Neural cell (in vitro differentiated cells): ENCODE measurements around the gene CELSR2. TPM values are rescaled to one million over a fixed set of nuclear protein-coding genes. Genes with fewer than 3 reads are reported as not detected.

Experiments
- H2AFZ ChIP-seq: fragments of 200-600, 300-800 bp; sonication (generic), shearing (Covaris generic); 2 replicates; pipeline ENCODE4 v1.6.0; 2014; ENCODE audit warnings: low read depth, mild to moderate bottlenecking, antibody characterized with exemption, low read length, moderate library complexity
- H3F3A ChIP-seq: fragments of 200-600 bp; shearing (Covaris generic); 2 replicates; pipeline ENCODE4 v1.6.1; 2016; ENCODE audit warnings: mild to moderate bottlenecking, moderate library complexity, mixed read lengths, antibody characterized with exemption, low read length; ENCODE audit not compliant: insufficient read depth, poor library complexity, severe bottlenecking
- H3K27ac ChIP-seq: fragments of 200-600, 300-800 bp; sonication (generic), shearing (Covaris generic); 2 replicates; pipeline ENCODE4 v1.5.1; 2014; ENCODE audit warnings: mild to moderate bottlenecking, low read length, moderate library complexity
- H3K27me3 ChIP-seq: fragments of 300-800, 200-600 bp; sonication (generic), shearing (Covaris generic); 2 replicates; pipeline ENCODE4 v1.6.0; 2014; ENCODE audit warnings: mild to moderate bottlenecking, low read depth, low read length, moderate library complexity; ENCODE audit not compliant: insufficient read depth
- H3K36me3 ChIP-seq: fragments of 300-800, 200-600 bp; sonication (generic), shearing (Covaris generic); 2 replicates; pipeline ENCODE4 v1.5.1; 2014; ENCODE audit warnings: mild to moderate bottlenecking, antibody characterized with exemption, low read length, moderate library complexity; ENCODE audit not compliant: insufficient read depth
- H3K4me2 ChIP-seq: fragments of 300-800, 200-600 bp; sonication (generic), shearing (Covaris generic); 2 replicates; pipeline ENCODE4 v1.6.0; 2014; ENCODE audit warnings: mild to moderate bottlenecking, low read length
- H3K4me3 ChIP-seq: fragments of 300-800, 200-600 bp; sonication (generic), shearing (Covaris generic); 2 replicates; pipeline ENCODE4 v1.5.1; 2014; ENCODE audit warnings: mild to moderate bottlenecking, low read length, moderate library complexity
- H3K79me2 ChIP-seq: fragments of 200-600 bp; shearing (Covaris generic); replicated peaks from 2 replicates; pipeline ENCODE4 v1.6.0; 2014; ENCODE audit warnings: mild to moderate bottlenecking, low read length, moderate library complexity; ENCODE audit not compliant: insufficient read depth
- H3K9ac ChIP-seq: fragments of 300-800, 200-600 bp; sonication (generic), shearing (Covaris generic); 2 replicates; pipeline ENCODE4 v1.6.1; 2016; ENCODE audit warnings: mild to moderate bottlenecking, low read length, mixed read lengths
- H3K9me2 ChIP-seq: fragments of 200-600 bp; shearing (Covaris generic); 2 replicates; pipeline ENCODE4 v1.6.1; 2016; ENCODE audit warnings: mild to moderate bottlenecking, low read length, mixed read lengths; ENCODE audit not compliant: insufficient read depth
- H3K9me3 ChIP-seq: fragments of 200-600, 300-800 bp; sonication (generic), shearing (Covaris generic); 2 replicates; pipeline ENCODE4 v1.6.1; 2016; ENCODE audit warnings: mild to moderate bottlenecking, mixed run types, low read length, moderate library complexity, mixed read lengths
- H4K20me1 ChIP-seq: fragments of 200-600 bp; shearing (Covaris generic); 2 replicates; pipeline ENCODE4 v1.6.1; 2016; ENCODE audit warnings: mild to moderate bottlenecking, mixed run types; ENCODE audit not compliant: insufficient read depth
- CTCF ChIP-seq: fragments of 450-650 bp; IDR thresholded peaks from 2 replicates; pipeline ENCODE4 v1.5.1; 2014; ENCODE audit warnings: antibody characterized with exemption, mild to moderate bottlenecking, moderate library complexity; ENCODE audit not compliant: poor library complexity, severe bottlenecking
- EP300 ChIP-seq: fragments of 450-650 bp; conservative IDR thresholded peaks from 2 replicates; pipeline ENCODE4 v1.6.1; 2014; ENCODE audit warnings: antibody characterized with exemption, mild to moderate bottlenecking, moderate library complexity; ENCODE audit not compliant: poor library complexity, severe bottlenecking
- EZH2 ChIP-seq: fragments of 200-600, 300-800 bp; shearing (Covaris generic), sonication (generic); IDR thresholded peaks from 2 replicates; pipeline ENCODE4 v1.6.1; 2014; ENCODE audit warnings: antibody characterized with exemption, low read length, borderline replicate concordance, mild to moderate bottlenecking; ENCODE audit not compliant: insufficient read depth, poor library complexity, severe bottlenecking
- MXI1 ChIP-seq: fragments of 450-650 bp; conservative IDR thresholded peaks from 2 replicates; pipeline ENCODE4 v1.6.1; 2014; ENCODE audit warnings: antibody characterized with exemption, mild to moderate bottlenecking; ENCODE audit not compliant: poor library complexity, severe bottlenecking
- REST ChIP-seq: IDR thresholded peaks from 2 replicates; pipeline ENCODE4 v1.6.1; 2012; ENCODE audit warnings: borderline replicate concordance
- TAF1 ChIP-seq: IDR thresholded peaks from 2 replicates; pipeline ENCODE4 v1.6.1; 2012; ENCODE audit warnings: low read depth
- polyA plus RNA-seq: library from polyadenylated mRNA; depleted of rRNA; stranded (reverse); fragments of >200 nt; gene quantifications from 2 replicates; pipeline ENCODE4 v1.2.3, GENCODE V29; 2014

Gene CELSR2
- polyA plus RNA-seq, 1 donor from 2014 or later = 7.9 TPM

DNA sequence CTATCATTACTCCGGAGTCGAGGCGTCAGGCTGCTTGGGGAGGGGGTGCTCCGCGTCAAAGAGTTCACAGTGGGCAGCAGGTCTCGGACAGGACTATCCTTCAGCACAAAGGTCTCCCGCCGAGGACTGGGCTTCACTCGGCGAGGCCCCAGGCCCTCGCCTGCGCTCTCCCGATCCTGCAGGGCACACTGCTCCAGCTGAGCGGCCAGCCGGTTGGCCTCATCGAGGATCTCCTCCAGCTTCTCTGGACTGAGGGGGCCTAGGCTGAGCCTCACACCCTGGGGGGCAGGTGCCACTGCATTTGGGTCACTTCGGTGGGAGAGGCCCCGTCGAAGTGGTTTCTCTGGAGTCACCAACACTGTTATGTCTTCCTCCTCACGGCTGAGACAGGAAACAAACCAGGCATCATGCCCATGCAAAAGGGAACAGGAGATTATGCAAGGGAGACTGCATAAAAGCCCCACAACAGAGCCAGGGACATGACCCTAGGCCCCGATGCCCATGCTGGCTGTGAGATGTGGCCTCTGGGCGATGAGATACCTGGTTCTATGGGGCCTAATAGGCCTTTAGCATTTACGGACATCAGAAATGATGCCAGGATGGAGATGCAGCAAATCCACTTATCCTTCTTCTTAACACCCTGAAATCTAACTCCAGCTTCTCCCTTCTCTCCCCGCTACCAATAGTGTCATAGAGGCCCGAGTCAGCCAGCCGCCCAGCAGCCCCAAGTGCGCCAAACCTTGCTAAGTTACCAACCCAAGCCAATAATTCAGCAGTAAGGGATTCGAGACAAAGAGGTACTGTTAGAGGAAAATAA, 32.5 kb downstream of the CELSR2 start:
- no peaks in the 10 kb centered on the region for H3K9me2 ChIP-seq
- H3K79me2 ChIP-seq = peaks cover 7% of the 10 kb centered on the region
- no peaks in the 10 kb centered on the region for H3K9me3 ChIP-seq
- peak overlapping the region; percentile 72 for H3K9ac ChIP-seq
- H3K4me3 ChIP-seq = peak overlapping the region; percentile 74
- H4K20me1 ChIP-seq = no peaks in the 10 kb centered on the region
- no peak for TF ChIP-seq MXI1
- TF ChIP-seq EP300 = no peak
- peak overlapping the region; percentile 72 for H3K4me2 ChIP-seq
- H3K27ac ChIP-seq = no peak overlapping the region
- no peaks in the 10 kb centered on the region for H3F3A ChIP-seq
- H3K36me3 ChIP-seq = no peaks in the 10 kb centered on the region
- H3K27me3 ChIP-seq = no peaks in the 10 kb centered on the region
- no peak overlapping the region for H2AFZ ChIP-seq

DNA sequence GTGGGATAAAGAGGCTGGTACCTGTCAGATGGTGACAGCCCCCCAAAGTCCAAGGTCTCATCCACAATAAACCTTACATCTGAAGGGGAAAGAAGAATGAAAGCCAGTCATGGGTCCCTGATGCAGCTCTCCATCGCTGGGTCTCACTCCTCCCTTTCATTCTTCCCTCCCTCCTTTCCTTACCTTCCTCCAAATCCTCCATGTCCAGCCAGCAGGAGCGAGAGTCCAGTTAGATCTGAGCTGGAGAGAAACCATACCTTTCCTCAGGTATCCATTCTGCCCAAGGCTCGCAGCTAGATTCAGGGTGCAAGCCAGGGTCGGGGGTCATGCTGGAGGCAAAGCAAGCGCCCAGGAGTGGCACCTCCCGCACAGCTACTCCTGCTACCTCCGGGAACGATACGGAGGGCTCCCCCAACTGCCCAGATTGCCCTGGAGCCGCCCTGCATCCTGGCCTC, 33.2 kb downstream of the CELSR2 start:
- no peaks in the 10 kb centered on the region for H3F3A ChIP-seq
- H3K4me2 ChIP-seq = peak overlapping the region; percentile 72
- H3K36me3 ChIP-seq = no peaks in the 10 kb centered on the region
- H3K4me3 ChIP-seq = peak overlapping the region; percentile 74
- TF ChIP-seq EZH2 (no peak), REST (no peak), CTCF (no peak), MXI1 (no peak), TAF1 (no peak)
- H4K20me1 ChIP-seq = no peaks in the 10 kb centered on the region
- H3K9me2 ChIP-seq = no peaks in the 10 kb centered on the region
- H3K27me3 ChIP-seq = no peaks in the 10 kb centered on the region
- peak overlapping the region; percentile 72 for H3K9ac ChIP-seq
- H3K27ac ChIP-seq = no peak overlapping the region
- H2AFZ ChIP-seq = peak overlapping the region; percentile 96
- H3K9me3 ChIP-seq = no peaks in the 10 kb centered on the region
- peaks cover 7% of the 10 kb centered on the region for H3K79me2 ChIP-seq
